HG02943 (cell line): Measurements from ENCODE around the gene KCNIP3.
"Not testable (repeated sequence)": the region's sequence is repeated elsewhere in the genome, so short reads cannot be mapped to it uniquely, and the experiment has no call there.

ENCODE experiments used
- ATAC-seq: cut with Tn5 transposase; IDR thresholded peaks from one replicate; pipeline ENCODE4 v1.9.1; 2021; ENCODE audit warnings: mild to moderate bottlenecking, low read depth, moderate library complexity; ENCODE audit not compliant: unreplicated experiment

Gene KCNIP3

GRCh38 chr2:95296880-95297487, at the start of gene KCNIP3:
TSS of gene KCNIP3 (plus strand) at chr2:95297347. CDS start at chr2:95297439, 92 bp downstream.
- no peak for ATAC-seq

GRCh38 chr2:95258271-95258670, 38.9 kb upstream of the KCNIP3 start:
- ATAC-seq = no peak

- ATAC-seq = no peak
Observed at GRCh38 chr2:95260028-95261023, 36.8 kb upstream of the KCNIP3 start.

GRCh38 chr2:95261602-95262001, 35.5 kb upstream of the KCNIP3 start:
- no peak for ATAC-seq

GRCh38 chr2:95262896-95263542, 34.1 kb upstream of the KCNIP3 start:
- no peak for ATAC-seq

GRCh38 chr2:95264624-95265023, 32.5 kb upstream of the KCNIP3 start:
- ATAC-seq = no peak

GRCh38 chr2:95265182-95265581, 32.0 kb upstream of the KCNIP3 start:
- no peak for ATAC-seq

GRCh38 chr2:95266781-95267430, 30.2 kb upstream of the KCNIP3 start:
- ATAC-seq = no peak

- ATAC-seq = no peak
Observed at GRCh38 chr2:95267458-95268210, 29.5 kb upstream of the KCNIP3 start.

- ATAC-seq = no peak
Observed at GRCh38 chr2:95268211-95269035, 28.7 kb upstream of the KCNIP3 start.

- ATAC-seq = no peak
Observed at GRCh38 chr2:95269036-95269680, 28.0 kb upstream of the KCNIP3 start.

GRCh38 chr2:95269745-95270144, 27.4 kb upstream of the KCNIP3 start:
- not testable (repeated sequence) for ATAC-seq

- no peak for ATAC-seq
Observed at GRCh38 chr2:95270541-95271081, 26.5 kb upstream of the KCNIP3 start.

GRCh38 chr2:95271381-95271971, 25.7 kb upstream of the KCNIP3 start:
- no peak for ATAC-seq

GRCh38 chr2:95272299-95272751, 24.8 kb upstream of the KCNIP3 start:
- ATAC-seq = no peak

- ATAC-seq = no peak
Observed at GRCh38 chr2:95272781-95273180, 24.4 kb upstream of the KCNIP3 start.

- no peak for ATAC-seq
Observed at GRCh38 chr2:95273566-95274290, 23.4 kb upstream of the KCNIP3 start.
